ENCODE data around the gene RPS6KC1.
"Not testable (repeated sequence)": the region's sequence is repeated elsewhere in the genome, so short reads cannot be mapped to it uniquely, and the experiment has no call there.

RPS6KC1 gene

DNA sequence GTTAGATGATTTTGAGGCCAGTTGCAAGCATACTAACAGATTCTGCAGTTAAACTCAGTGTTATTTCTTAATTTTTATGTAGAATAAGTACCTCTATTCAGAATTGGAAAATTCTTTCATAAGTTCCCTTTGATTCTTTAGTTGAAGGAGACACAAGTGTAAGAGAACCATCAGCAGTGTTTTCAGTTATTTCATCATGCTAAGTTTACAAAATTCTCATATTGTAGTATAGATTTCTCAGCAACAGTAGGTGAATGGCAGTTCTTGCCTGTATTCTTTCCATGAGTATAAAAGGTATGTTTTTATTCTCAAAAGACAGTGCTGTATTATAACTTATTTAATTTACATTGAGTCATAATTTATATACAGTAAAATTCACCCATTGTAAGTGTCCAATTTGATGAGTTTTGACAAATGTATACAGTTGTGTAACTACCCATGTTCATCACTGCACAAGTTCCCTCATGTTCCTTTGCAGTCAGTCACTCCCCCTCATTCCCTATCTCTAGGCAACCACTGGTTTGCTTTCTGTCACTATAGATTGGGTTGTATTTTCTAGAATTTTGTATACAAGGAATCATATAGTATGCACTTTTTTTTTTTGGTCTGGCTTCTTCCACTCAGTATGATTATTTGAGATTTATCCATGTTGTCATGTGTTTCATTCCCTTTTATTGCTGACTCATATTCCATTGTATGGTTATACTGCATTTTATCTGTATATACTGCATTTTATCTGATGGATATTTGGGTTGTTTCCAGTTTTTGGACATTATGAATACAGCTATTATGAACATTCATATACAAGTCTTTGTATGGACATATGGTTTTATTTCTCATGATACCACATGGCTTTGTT lies 3.9 kb downstream of the RPS6KC1 start:
- DNase-seq (ENCODE audit: low read depth), result no peak

DNA sequence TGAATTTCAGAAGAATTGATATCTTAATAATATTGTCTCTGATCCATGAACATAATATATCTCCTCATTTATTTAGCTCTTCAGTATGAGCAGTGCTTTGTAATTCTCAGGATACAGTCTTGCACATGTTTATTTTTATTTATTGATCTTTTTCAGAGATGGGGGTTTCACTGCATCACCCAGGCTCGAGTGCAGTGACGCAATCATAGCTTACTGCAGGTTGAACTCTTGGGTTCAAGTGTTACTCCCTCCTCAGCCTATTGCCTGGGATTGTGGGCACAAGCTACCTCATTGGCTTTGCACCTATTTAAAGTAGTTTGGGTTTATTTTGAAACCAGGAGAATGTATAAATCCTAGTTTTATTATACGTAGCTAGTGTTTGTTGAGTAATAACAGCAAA lies 4.7 kb downstream of the RPS6KC1 start:
- DNase-seq (ENCODE audit: low read depth), result no peak

DNA sequence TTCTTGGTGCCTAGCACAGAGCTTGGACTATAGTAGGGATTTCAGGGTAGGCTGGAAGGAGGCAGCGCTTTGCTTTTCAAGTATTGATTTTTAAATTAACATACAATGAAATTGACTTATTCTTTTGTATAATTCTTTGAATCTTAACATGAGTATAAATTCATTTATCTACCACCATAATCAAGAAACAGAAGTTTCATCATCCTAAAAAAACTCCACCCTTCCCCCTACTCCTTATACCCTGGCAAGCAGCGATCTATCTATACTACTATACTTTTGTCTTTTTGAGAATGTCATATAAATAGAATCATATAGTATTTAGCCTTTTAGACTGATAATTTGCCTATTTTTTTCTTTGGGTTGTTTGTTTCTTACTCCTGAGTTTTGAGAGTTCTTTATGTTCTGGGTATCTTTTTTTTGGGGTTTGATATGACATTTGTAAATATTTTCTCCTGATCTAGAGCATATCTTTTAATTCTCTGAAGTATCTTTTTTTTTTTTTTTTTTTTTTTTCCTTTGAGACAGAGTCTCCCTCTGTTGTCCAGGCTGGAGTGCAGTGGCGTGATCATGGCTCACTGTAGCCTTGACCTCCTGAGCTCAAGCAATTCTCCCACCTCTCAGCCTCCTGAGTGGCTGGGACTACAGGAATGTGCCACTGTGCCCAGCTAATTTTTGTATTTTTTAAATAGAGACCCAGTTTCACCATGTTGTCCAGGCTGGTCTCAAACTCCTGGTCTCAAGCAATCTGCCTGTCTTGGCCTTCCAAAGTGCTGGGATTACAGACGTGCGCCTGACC lies 6.4 kb downstream of the RPS6KC1 start:
- DNase-seq (ENCODE audit: low read depth), result no peak

DNA sequence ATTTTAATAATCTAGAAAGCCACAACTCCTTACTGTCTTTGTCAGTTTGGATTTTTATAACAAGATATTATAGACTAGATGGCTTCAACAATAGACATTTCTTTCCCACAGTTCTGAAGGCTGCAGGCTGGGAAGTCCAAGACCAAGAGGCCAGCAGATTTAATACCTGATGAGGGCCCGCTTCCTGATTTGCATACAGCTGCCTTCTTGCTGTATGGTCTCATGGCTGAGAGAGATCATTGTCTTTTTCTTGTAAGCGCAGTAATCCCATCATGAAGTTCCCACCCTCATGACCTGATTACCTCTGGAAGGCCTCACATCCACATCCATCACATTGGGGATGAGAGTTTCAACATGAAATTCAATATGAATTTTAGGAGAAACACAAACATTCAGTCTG lies 9.8 kb downstream of the RPS6KC1 start:
- no peak for DNase-seq (ENCODE audit: low read depth)

DNA sequence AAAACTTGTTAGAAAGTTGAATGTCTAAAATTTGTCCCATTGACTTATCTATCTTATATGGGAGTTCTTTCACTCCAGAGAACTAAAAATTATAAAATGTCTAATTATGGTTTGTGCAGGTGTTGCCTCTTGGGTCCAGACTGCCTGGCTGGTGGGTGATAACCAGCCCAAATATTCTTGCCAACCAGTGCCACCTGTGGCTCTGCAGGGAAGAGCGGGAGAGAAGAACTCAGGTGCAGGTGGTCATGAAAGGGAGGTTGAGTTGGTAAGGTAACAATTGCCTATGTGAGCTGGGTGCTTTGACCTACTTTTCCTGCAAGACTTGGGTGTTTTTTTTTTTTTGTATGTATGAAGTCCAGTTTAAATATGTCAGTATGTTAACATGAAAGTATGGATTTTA lies 10.2 kb downstream of the RPS6KC1 start:
- DNase-seq (ENCODE audit: low read depth), result no peak

DNA sequence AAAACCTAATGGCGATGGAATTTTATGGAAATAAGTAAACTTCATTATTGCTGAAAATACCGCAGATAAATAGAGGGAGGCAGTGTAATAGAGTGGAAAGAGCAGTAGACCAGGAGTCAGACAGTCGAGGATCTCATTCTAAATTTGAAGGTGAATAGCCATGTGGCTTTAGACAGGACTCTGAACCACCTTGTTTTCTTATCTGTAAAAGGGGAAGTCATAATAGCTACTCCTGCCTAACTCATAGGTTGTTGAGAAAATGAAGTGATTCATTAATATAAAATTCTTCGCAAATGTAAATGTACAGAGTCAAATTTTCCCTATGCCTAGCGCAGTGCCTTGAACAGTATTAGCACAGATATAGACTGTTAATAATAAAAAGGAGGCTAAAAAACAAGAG lies 14.8 kb downstream of the RPS6KC1 start:
- DNase-seq (ENCODE audit: low read depth), result no peak

DNA sequence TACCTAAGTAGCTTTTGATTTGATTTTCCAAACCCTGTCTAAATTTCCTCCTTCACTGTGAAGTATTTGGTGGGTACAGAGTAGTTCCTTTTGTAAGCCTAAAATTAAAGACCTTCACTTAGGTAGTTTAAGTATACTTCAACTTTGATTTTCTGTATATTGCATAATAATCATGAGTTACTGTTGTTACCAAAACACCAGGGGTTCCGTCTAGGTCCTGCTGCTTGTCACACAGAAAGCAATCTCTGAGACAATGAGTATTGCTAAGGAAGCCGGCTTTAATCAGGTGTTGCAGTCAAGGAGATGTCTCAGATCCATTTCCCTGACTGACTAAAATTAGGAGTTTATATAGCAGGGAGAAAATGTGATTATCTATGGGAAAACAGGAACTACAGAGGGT lies 15.3 kb downstream of the RPS6KC1 start:
- no peak for DNase-seq (ENCODE audit: low read depth)

DNA sequence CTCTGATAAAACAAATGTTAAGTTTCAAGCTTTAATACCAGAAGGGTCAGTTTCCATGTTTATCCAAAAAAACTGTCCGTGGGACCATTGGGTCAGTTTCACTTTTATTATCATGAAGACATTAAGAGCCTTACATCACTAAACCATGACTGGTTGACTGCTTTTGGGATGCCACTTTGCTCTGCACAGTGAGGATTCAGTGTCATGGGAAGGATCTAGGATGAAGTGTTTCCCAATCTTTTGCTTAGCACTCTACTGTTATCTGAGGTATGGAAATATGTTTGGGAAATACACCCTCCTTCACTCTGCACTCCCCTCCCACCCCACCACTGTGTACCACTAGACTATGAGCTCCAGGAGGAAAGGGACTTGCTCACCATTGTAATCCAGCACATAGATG lies 16.3 kb downstream of the RPS6KC1 start:
- no peak for DNase-seq (ENCODE audit: low read depth)

DNA sequence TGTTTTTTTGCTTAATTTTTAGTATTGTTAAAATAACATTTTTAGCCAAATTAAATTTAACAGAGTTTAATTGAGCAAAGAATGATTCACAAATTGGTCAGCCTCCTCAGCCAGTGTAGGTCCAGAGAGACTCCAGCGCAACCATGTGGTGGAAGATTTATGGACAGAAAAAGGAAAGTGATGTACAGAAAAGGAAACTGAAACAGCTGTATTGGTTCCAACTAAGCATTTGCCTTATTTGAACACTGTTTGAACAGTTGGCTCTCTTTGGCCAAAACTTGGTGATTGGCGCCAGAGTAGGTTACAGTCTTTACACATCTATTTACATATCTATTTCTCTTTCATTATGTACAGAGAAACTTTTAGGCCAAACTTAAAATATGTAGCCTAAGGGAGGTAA lies 19.4 kb downstream of the RPS6KC1 start:
- no peak for DNase-seq (ENCODE audit: low read depth)

DNA sequence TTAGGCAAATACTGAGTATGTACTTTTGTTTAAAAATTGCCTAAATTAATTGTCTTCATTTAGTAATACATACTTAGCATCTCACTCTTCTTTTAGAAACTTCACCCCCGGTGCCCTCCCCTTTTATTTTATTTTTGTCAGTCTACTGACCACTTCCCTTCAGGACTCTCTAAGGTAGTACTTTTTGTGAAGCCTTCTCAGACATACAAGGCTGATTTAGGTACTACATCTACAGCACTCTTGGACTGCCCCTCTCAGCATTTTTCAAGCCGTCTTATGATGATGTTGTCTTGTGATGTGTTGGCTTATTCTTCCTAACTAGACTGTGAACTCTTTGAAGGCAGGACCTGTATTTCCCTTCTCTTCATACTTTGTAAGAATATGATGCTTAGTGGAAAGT lies 24.7 kb downstream of the RPS6KC1 start:
- no peak for DNase-seq (ENCODE audit: low read depth)

DNA sequence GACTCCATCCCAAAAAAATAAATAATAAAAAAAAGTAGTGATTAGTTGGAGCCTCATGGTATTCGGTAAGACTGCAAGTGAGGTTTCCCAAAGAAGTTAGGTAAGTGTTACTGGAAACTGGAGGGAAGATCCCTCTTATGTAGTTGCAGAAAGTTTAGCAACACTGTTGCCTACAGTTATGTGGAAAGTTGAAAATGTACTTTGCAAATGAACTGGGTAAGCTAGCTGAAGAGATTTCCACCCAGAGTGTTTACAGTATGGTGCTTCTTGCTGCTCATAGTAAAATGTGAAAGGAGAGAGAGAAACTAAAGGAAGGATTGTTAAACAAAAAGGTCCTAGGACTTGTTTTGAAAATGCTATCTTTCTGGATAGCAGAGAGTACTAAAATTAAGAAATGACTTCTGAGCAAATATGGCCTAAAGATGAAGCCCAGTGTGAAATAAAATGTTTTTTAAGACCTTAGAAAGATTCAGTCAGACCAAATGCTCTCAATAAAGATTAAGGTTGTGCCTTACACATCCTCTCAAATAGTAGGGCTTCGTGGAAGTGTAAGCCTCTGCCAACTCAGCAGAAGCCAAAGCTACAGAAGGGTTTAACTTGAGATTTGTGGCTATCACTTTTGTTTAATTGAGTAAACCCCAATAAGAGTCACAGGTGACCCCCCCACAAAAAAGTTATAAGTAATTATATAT lies 31.5 kb downstream of the RPS6KC1 start:
- no peak for DNase-seq (ENCODE audit: low read depth)

DNA sequence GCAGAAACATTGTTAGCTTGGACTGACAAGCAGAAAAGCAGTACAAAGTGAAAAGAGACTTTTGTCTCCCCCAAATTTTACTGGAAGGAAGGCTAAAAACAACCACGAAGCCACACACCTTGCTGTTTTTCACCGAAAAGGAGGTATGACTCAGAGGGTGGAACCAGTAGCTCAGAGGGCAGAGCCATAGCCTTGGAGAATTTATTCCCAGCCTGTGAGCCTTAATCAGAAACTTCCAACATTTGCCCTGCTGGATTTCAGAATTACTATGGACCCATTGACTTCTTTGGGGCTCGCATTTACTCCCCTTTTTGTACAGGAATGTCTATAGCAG lies 32.0 kb downstream of the RPS6KC1 start:
- no peak for DNase-seq (ENCODE audit: low read depth)

DNA sequence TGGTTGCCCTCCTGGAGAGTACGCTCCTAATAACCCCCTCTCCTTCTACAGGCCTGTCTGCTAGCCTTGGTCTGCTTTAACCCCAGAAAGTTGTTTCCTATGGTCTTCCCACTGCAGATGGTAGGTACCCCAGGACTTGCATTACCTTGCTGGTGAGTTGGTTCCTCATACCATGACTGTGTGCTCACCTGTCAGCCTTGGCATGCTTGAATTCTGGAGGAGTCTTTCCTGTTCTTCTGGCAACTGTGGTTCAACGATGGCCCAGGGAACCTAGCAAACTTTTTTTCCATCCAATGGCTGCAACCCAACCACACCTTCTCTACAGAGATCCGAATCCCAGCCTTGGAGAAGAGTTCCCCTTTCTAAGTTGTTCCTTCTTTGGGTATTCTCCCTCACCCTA lies 36.9 kb downstream of the RPS6KC1 start:
- no peak for DNase-seq (ENCODE audit: low read depth)

DNA sequence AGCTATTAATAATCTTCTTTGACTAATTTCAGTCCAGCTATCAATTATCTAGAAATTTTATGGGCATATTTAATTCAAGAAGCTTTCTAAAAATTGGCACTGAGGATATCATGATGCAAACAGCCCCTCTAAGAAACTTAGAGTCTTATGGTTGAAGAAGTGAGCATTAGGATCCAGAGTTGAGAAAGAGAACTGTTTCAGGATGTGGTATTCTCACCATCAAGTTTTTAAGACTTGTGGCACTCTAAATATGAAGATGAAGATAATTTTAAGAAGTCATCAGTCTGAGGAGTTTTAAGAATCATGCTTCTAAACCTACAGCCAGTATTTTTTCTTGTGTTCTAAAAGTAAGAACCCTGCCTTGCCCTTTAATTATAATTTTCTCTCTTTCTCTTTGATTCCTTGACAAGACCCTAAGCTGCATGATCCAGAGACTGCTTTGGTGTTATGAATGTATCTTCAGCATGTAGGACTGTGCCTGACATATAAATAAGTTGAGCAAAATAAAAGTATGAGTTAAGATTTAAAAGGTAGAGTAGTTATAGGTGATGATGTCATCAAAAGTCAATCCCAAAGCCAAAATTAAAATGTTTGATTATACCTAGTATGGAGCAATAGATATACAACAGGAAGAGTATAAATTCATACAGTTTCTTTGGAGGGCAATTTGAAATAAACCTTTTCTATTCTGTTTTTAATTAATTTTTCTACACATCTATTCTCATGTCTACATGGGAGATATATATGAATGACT lies 39.1 kb downstream of the RPS6KC1 start:
- DNase-seq (ENCODE audit: low read depth), result no peak

DNA sequence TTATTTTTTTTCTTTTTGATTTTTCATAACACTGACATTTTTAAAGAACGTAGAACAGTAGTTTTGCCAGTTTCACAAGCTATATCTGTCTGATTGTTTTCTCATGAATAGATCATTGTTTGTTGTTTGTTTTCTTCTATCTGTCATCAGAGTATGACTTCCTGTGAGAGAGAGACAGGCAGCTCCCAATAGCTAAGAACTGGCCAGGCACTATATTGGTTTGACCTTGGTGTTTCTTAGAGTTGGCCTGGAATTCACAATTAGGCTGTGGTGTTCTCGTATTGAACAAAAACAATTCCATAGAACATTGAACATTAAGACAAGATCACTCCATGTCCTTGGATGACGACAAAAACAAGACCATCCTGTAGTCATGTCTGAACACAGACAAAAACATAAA lies 43.4 kb downstream of the RPS6KC1 start:
- DNase-seq (ENCODE audit: low read depth), result no peak

DNA sequence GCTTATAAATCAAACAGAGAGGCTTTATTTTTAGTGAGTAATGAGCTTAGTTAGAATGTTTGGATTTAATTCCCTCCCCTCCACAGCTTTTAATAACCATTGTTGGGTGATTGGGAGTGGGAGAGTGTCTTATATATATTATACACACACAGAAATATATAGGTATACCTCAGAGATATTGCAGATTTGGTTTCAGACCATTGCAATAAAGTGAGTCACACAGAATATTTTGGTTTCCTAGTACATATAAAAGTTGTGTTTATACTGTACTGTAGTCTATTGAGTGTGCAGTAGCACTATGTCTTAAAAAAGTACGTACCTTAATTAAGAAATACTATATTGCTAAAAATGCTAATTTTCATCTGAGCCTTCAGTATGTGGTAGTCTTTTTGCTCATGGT lies 44.4 kb downstream of the RPS6KC1 start:
- no peak for DNase-seq (ENCODE audit: low read depth)

DNA sequence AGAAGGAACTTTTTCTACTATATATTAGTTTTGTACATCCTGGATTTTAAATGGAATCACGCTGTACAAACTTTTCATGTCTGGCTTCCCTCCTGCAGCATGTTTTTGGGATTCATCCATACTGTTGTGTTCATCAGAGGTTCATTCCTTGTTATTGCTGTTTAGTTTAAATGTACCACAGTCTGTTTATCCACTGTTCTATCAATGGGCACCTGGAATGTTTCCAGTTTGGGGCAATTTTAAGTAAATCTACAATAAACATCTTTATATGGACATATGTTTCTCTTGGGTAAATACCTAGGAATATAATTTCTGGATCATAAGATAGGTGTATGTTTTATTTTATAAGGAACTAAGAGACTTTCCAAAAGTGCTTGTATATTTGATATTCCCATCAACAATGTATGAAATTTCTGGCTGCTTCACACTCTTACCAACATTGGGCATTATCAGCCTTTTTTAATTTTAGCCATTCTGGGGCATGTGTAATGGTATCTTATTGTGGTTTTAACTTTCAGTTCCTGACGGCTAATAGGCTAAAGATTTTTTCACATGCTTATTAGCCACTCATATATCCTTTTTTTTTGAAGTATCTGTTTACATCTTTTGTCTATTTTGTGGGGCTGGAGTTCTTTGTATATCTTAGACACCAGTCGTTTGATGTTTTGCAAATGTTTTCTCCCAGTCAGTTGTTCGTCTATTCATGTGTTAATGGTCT lies 48.8 kb downstream of the RPS6KC1 start:
- DNase-seq (ENCODE audit: low read depth), result no peak

DNA sequence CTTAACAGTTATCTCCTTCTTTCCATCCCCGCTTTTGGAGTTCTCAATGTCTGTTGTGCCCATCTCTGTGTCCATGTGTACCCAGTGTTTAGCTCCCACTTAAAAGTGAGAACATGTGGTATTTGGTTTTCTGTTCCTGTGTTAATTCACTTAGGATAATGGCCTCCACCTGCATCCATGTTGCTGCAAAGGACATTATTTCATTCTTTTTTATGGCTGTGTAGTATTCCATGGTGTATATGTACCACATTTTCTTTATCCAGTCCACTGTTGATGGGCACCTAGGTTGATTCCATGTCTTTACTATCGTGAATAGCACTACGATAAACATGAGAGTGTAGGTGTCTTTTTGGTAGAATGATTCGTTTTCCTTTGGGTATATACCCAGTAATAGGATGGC lies 49.5 kb downstream of the RPS6KC1 start:
- not testable (repeated sequence) for DNase-seq (ENCODE audit: low read depth)

DNA sequence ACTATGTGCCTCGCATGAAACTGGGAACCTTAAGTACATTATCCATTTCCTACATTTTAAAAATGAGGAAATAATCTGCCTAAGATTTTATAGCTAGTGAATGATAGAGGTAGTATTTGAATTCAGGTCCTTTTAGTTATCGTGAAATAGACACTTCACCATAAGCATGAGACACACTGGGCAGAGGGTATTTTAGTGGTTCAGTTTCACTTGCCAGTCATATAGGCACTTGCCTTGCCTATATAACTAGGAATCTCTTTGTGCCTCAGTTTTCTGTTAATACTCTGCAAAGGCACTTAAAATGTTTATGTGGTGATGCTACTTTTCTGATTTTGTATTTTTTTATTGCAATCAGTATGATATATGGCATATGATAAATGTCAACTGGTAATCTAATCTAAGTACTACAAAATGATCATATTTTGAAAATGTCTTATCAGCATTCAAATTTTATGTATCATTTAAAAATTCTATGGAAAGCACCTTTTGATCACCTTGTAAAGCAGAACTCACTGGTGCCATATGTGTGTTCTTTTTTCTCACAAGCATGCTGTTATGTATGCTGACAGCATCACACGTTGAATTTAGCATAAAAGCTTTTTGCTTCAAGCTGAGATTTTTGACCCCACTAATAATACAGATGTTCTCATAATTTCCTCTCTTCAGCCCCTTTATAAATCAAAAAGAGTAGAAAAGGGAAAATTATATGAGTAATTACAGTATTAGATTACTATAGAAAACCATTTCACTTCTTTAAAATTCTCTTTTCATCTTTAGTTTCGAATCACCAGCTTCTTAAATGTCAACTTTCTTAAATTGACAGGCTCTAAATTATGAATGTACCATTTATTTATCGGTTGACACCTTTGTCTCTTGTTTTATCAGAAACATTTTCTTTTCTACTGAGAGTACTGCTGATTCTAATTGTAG lies 52.6 kb downstream of the RPS6KC1 start:
- no peak for DNase-seq (ENCODE audit: low read depth)

DNA sequence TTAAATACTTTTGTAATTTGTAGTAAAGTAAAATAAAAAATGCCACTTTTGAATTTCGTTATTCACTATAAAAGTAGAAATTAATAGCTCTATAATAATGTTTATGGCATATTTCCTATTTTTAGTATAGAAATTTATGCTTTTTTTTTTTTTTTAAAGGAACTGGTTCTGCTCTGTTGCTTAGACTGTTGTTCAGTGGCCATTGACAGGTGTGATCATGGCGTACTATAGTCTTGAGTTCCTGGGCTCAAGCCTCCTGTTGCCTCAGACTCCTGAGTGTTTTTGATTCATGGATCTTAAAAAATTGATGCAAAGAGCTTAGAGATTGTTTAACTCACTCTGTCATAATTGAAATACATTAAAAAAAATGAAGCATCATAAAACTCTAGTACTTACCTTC lies 53.6 kb downstream of the RPS6KC1 start:
- DNase-seq (ENCODE audit: low read depth), result no peak

DNA sequence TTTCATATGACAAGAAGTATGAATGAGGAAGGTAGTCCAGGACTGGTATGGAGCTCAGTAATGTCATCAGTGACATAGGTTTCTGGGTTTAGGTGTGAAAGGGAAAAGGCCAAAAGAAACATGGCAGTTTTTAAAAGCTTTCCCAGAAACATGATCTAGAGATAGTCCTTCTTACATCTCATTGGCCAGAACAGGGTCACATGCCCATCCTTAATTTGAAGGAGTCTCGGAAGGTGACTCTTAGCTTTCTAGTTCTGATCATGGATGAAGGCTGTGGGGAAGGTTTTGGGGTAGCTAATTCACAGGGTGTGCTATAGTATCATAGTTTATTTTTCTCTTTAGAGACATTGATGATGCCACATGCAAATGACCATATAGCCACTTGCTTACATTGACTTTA lies 55.3 kb downstream of the RPS6KC1 start:
- no peak for DNase-seq (ENCODE audit: low read depth)
